Stimulated activated effector memory CD8-positive, alpha-beta T cell treated with anti-CD3 and anti-CD28 coated beads, Interleukin-12 subunit alpha, Interleukin-12 subunit beta, amount 100 ng/mL, for 72 hours (primary cell): ENCODE results near the gene ZMIZ1.
"Not testable (repeated sequence)": the region's sequence is repeated elsewhere in the genome, so short reads cannot be mapped to it uniquely, and the experiment has no call there.

Experiments used
- ATAC-seq: fragments of 150-1000 bp; cut with Tn5 transposase; 2 replicates; pipeline ENCODE4 v1.10.0; 2021
- DNase-seq, 2 donors: peaks; one replicate each; pipeline ENCODE4 v3.0.0; 2021 to 2022; ENCODE audit warnings: low spot score in 2 of 2
- H3K27ac Mint-ChIP-seq: one replicate; pipeline ENCODE4 v1.8.0; 2022; ENCODE audit warnings: mild to moderate bottlenecking, mixed read lengths
- H3K36me3 Mint-ChIP-seq: one replicate; pipeline ENCODE4 v1.8.0; 2022; ENCODE audit warnings: mild to moderate bottlenecking, mixed read lengths
- H3K4me1 Mint-ChIP-seq: one replicate; pipeline ENCODE4 v1.8.0; 2022; ENCODE audit warnings: mixed read lengths
- H3K4me3 Mint-ChIP-seq: one replicate; pipeline ENCODE4 v1.8.0; 2022; ENCODE audit warnings: mild to moderate bottlenecking, mixed read lengths
- H3K9me3 Mint-ChIP-seq: one replicate; pipeline ENCODE4 v1.8.0; 2022; ENCODE audit warnings: mixed read lengths

The ZMIZ1 gene

GRCh38 chr10:79027147-79028055, 41.4 kb upstream of the ZMIZ1 start:
- peaks cover 14% of the 10 kb centered on the region for H3K36me3 Mint-ChIP-seq
- H3K4me1 Mint-ChIP-seq: peaks cover 60% of the 10 kb centered on the region
- DNase-seq (peak; percentile 32 to 66), ATAC-seq (peak; percentile 81)
- no peaks in the 10 kb centered on the region for H3K9me3 Mint-ChIP-seq
- peak overlapping the region; percentile 39 for H3K4me3 Mint-ChIP-seq
- H3K27ac Mint-ChIP-seq: peak overlapping the region; percentile 81

GRCh38 chr10:79028056-79028430, 40.7 kb upstream of the ZMIZ1 start:
- no peak for DNase-seq

GRCh38 chr10:79028451-79029010, 40.2 kb upstream of the ZMIZ1 start:
- H3K9me3 Mint-ChIP-seq: no peaks in the 10 kb centered on the region
- DNase-seq (no peak), ATAC-seq (no peak)
- H3K4me1 Mint-ChIP-seq: peaks cover 50% of the 10 kb centered on the region
- peak overlapping the region; percentile 81 for H3K27ac Mint-ChIP-seq
- peaks cover 14% of the 10 kb centered on the region for H3K36me3 Mint-ChIP-seq
- H3K4me3 Mint-ChIP-seq: no peak overlapping the region

More at GRCh38 chr10:79028056-79028430, 40.7 kb upstream of the ZMIZ1 start:
- H3K9me3 Mint-ChIP-seq: no peaks in the 10 kb centered on the region
- peaks cover 14% of the 10 kb centered on the region for H3K36me3 Mint-ChIP-seq
- no peak for ATAC-seq
- H3K4me1 Mint-ChIP-seq: peaks cover 53% of the 10 kb centered on the region
- H3K4me3 Mint-ChIP-seq: peak overlapping the region; percentile 39
- peak overlapping the region; percentile 81 for H3K27ac Mint-ChIP-seq

DNA sequence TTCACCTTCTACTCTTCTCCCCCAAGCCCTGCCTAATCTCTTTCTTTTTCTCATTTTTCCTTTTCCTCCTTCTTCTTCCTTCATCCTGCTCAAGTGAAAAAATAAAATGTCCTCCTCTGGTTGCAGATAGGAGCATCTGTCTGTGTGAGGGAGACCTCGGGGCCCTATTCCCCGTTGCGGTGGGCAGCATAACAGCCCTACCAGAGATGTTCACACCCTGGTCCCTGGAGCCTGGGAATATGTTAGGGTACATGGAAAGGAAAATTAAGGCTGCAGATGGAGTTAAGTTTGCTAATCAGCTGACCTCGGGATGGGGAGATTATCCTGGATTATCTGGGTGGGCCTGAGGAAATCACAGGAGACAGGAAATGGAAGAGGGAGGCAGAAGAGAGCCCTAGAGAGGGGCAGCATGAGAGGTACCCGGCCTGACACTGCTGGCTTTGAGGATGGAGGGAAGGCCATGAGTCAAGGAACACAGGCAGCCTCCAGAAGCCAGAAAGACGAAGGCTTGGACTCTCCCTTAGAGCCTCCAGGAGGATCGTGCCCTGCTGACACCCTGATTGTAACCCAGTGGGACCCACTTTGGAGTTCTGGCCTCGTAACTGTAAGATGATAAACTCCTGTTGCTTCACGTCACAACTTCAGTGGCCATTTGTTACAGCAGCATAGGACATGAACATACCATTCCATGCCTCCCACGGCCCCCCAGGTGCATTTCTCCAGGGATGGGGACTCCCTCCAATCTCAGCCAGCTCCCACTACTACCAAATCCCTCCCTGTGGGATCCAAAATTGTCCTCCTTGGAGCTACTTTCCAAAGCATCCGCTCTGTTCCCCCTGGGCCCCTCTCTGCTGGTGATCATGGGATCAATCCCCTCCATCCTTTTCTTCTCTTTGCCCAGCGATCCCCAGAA, 39.0 kb upstream of the ZMIZ1 start:
- no peak overlapping the region for H3K4me3 Mint-ChIP-seq
- no peaks in the 10 kb centered on the region for H3K9me3 Mint-ChIP-seq
- DNase-seq (no peak), ATAC-seq (no peak)
- peaks cover 52% of the 10 kb centered on the region for H3K4me1 Mint-ChIP-seq
- H3K27ac Mint-ChIP-seq: peak overlapping the region; percentile 73
- H3K36me3 Mint-ChIP-seq: peaks cover 14% of the 10 kb centered on the region

DNA sequence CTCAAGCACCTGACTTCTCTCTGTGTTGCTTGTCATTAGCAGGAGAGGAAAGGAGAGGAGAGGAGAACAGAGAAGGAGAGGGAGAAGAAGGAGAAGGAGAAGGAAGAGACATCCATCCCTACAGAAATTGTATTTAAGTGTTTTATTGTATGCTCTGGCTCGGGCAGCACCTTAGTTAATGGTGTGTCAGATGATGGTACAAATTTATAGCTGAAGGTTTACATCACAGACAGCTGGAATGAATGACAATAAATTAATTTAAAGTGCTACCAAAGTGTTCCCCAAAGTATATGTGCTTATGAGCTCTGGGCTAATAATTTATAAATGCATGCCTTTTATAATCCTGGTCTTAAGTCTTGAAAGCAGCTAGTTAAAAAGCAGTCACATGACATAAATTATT, 38.1 kb upstream of the ZMIZ1 start:
- Mint-ChIP-seq H3K4me1 (peaks cover 51% of the 10 kb centered on the region), H3K9me3 (no peaks in the 10 kb centered on the region), H3K36me3 (peaks cover 10% of the 10 kb centered on the region)

GRCh38 chr10:79031723-79032122, 37.0 kb upstream of the ZMIZ1 start:
- H3K27ac Mint-ChIP-seq: no peak overlapping the region
- ATAC-seq (no peak), DNase-seq (no peak)
- peaks cover 43% of the 10 kb centered on the region for H3K4me1 Mint-ChIP-seq
- no peaks in the 10 kb centered on the region for H3K9me3 Mint-ChIP-seq
- H3K36me3 Mint-ChIP-seq: peaks cover 10% of the 10 kb centered on the region
- H3K4me3 Mint-ChIP-seq: no peak overlapping the region

More for the DNA sequence above, 38.1 kb upstream of the ZMIZ1 start:
- peak overlapping the region; percentile 24 for H3K27ac Mint-ChIP-seq
- DNase-seq (no peak), ATAC-seq (no peak)
- H3K4me3 Mint-ChIP-seq: no peak overlapping the region

DNA sequence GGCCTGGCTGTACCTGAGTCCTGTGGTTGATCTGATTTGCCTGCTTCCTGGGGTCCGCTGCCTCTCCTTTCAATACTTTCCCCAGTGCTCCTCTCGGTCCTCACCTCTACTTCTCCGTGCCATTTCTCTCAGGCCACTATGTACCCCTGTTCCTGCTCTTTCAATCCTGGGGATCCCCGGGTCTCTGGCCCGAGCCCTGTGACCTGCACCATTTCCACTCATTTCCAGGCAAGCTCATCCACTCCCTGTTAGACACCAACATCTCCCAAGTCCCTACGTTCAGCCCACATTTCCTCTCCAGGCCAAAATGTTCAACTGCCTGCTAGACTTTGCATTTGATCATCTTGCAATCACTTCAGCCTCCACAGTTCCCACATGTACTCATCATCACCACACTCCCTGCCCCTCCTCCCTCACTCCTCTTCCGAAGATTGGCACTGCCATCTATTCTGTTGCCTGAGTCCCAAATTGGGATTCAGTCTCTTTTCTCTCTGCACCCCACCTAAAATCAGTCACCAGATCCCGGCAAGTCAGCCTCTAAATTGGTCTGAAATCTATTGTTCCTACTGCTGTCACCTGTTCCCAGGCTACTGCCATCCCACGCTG, 34.4 kb upstream of the ZMIZ1 start:
- peaks cover 17% of the 10 kb centered on the region for H3K4me1 Mint-ChIP-seq
- peak overlapping the region; percentile 26 for H3K27ac Mint-ChIP-seq
- DNase-seq: no peak
- H3K4me3 Mint-ChIP-seq: no peak overlapping the region
- peaks cover 3% of the 10 kb centered on the region for H3K36me3 Mint-ChIP-seq
- no peak for ATAC-seq
- H3K9me3 Mint-ChIP-seq: no peaks in the 10 kb centered on the region

GRCh38 chr10:79036416-79036815, 32.4 kb upstream of the ZMIZ1 start:
- DNase-seq, H3K36me3 Mint-ChIP-seq, H3K4me3 Mint-ChIP-seq, H3K9me3 Mint-ChIP-seq, H3K27ac Mint-ChIP-seq, ATAC-seq: not testable (repeated sequence)
- H3K4me1 Mint-ChIP-seq: peaks cover 14% of the 10 kb centered on the region

- no peak overlapping the region for H3K27ac Mint-ChIP-seq
These were observed 30.5 kb upstream of the ZMIZ1 start for GRCh38 chr10:79038104-79038840.

DNA sequence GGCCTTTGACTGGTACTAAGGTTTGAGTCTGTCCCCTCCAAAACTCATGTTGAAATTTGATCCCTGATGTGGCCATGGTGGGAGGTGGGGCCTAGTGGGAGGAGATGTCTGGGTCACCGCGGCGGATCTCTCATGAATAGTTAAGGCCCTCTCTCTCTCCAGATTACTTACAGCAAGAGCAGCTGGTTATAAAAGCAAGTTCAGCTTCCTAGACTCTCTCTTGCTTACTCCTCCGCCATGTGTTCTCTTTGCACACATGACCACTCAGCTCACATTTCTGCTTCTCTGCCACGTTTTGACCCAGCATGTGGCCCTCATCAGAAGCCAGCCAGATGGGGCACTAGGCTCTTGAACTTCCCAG, 29.9 kb upstream of the ZMIZ1 start:
- Mint-ChIP-seq H3K27ac (no peak overlapping the region), H3K4me1 (peaks cover 14% of the 10 kb centered on the region), H3K4me3 (no peak overlapping the region), H3K9me3 (no peaks in the 10 kb centered on the region), H3K36me3 (no peaks in the 10 kb centered on the region)
- ATAC-seq (no peak), DNase-seq (no peak)

More at GRCh38 chr10:79038104-79038840, 30.5 kb upstream of the ZMIZ1 start:
- peaks cover 14% of the 10 kb centered on the region for H3K4me1 Mint-ChIP-seq
- ATAC-seq (no peak), DNase-seq (no peak)
- no peak overlapping the region for H3K4me3 Mint-ChIP-seq
- no peaks in the 10 kb centered on the region for H3K36me3 Mint-ChIP-seq
- H3K9me3 Mint-ChIP-seq: no peaks in the 10 kb centered on the region

GRCh38 chr10:79042639-79043411, 25.9 kb upstream of the ZMIZ1 start:
- Mint-ChIP-seq H3K9me3 (no peaks in the 10 kb centered on the region), H3K27ac (no peak overlapping the region), H3K4me1 (peaks cover 12% of the 10 kb centered on the region), H3K4me3 (no peak overlapping the region), H3K36me3 (no peaks in the 10 kb centered on the region)
- ATAC-seq: no peak
- no peak for DNase-seq

DNA sequence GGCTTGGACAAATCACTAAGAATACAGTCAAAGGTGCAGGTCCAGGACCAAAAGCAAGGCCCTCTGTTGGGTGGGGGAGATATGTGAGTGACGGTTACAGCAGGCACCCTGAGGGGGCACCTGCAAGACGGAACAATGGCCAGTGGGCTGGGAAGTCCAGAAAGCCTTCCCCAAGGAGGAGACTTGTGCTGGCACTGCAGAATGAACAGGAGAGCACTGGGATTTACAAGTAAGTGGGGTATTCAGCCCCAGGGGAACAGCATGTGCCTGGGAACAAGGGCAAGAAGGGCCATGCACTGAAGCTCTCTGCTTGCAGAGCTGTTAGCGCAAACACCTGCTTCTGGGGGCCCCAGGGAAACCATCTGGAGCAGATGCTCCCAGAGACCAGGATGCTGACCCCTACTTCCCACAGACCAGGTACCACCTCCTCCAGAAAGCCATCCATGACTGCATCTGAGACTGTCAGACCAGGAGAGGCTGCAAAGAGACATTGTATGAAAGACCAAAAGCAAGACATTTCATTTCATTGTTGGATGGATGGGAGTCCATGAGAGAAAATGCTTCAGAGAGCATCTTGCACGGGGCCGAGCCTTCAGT, 24.6 kb upstream of the ZMIZ1 start:
- Mint-ChIP-seq H3K9me3 (no peaks in the 10 kb centered on the region), H3K36me3 (no peaks in the 10 kb centered on the region), H3K27ac (no peak overlapping the region), H3K4me3 (no peak overlapping the region), H3K4me1 (peaks cover 25% of the 10 kb centered on the region)
- no peak for ATAC-seq
- no peak for DNase-seq

- H3K4me3 Mint-ChIP-seq: no peak overlapping the region
- H3K36me3 Mint-ChIP-seq: no peaks in the 10 kb centered on the region
- DNase-seq (no peak), ATAC-seq (no peak)
- H3K27ac Mint-ChIP-seq: peak overlapping the region; percentile 29
- no peaks in the 10 kb centered on the region for H3K9me3 Mint-ChIP-seq
- H3K4me1 Mint-ChIP-seq: peaks cover 28% of the 10 kb centered on the region
These were observed 23.9 kb upstream of the ZMIZ1 start for GRCh38 chr10:79044846-79045245.
